GM12878 (cell line): Measurements from ENCODE around the gene WNT9B. TPM values are rescaled to one million over a fixed set of nuclear protein-coding genes. Genes with fewer than 3 reads are reported as not detected.
A peak's percentile ranks its signal among the peaks of the same experiment; 100 is the strongest.

ENCODE experiments used
- ATAC-seq: fragments of 200-7000 bp; cut with Tn5 transposase; 3 replicates; pipeline ENCODE4 v1.9.1; 2020; ENCODE audit warnings: mild to moderate bottlenecking, moderate library complexity
- BruUV-seq: library from RNA; stranded (reverse); fragments of 400-500 nt; replicated peaks from 2 replicates; lab custom pipeline; 2021; lab: Mats Ljungman, UMichigan
- CTCF ChIA-PET: fragments of 300-600 bp; sonication (Branson Sonifier 250); formaldehyde crosslinking; extraction: SDS; loops from one replicate; lab custom pipeline; 2021; ENCODE audit warnings: inconsistent platforms; lab: Yijun Ruan, JAX
- POLR2A ChIA-PET: fragments of 350-600 bp; formaldehyde crosslinking; extraction: SDS; loops from one replicate; lab custom pipeline; 2021; ENCODE audit warnings: inconsistent platforms; lab: Charles Lee
- RAD21 ChIA-PET: fragments of 300-600 bp; sonication (Branson Sonifier 250); formaldehyde crosslinking; loops from one replicate; lab custom pipeline; 2023; ENCODE audit warnings: antibody characterized with exemption; ENCODE audit not compliant: unreplicated experiment; lab: Charles Lee
- SMC1A ChIA-PET: fragments of 300-600 bp; sonication (Branson Sonifier 250); formaldehyde crosslinking; loops from one replicate; lab custom pipeline; 2023; ENCODE audit not compliant: unreplicated experiment, uncharacterized antibody; lab: Charles Lee
- DNase-seq: peaks from one replicate; pipeline ENCODE4 v3.0.0-alpha.2; 2011; ENCODE audit warnings: low read depth, low spot score
- FAIRE-seq: peaks from 3 replicates; lab custom pipeline; 2011; peaks lifted over from hg19 to GRCh38; lab: Jason Lieb, UNC
- H2AFZ ChIP-seq: 2 replicates; pipeline ENCODE4 v1.6.0; 2011; ENCODE audit warnings: low read depth, low read length, control low read depth; ENCODE audit not compliant: control insufficient read depth
- H3K27ac ChIP-seq: 2 replicates; pipeline ENCODE4 v1.5.1; 2011; ENCODE audit warnings: control low read depth; ENCODE audit not compliant: control insufficient read depth, insufficient read depth
- H3K27me3 ChIP-seq, 2 experiments: replicated peaks in 1 of 2; 2 replicates each; pipeline versions ENCODE4 v1.6.0 to v1.6.1; 2011; ENCODE audit warnings: low read length in 1 of 2; ENCODE audit not compliant: control insufficient read depth in 2 of 2, insufficient read depth in 2 of 2
- H3K36me3 ChIP-seq, 2 experiments: 2 replicates each; pipeline ENCODE4 v1.5.1; 2011; ENCODE audit warnings: low read length in 1 of 2; ENCODE audit not compliant: control insufficient read depth in 2 of 2, insufficient read depth in 2 of 2
- H3K4me1 ChIP-seq: 2 replicates; pipeline ENCODE4 v1.6.1; 2011; ENCODE audit warnings: mild to moderate bottlenecking, low read length, moderate library complexity, mixed read lengths; ENCODE audit not compliant: control insufficient read depth, insufficient read depth
- H3K4me2 ChIP-seq: 2 replicates; pipeline ENCODE4 v1.6.0; 2011; ENCODE audit warnings: control low read depth; ENCODE audit not compliant: control insufficient read depth, insufficient read depth
- H3K4me3 ChIP-seq: fragments of 200-600 bp; sonication (generic); 2 replicates; pipeline ENCODE4 v1.5.1; 2016
- H3K79me2 ChIP-seq: 2 replicates; pipeline ENCODE4 v1.6.0; 2011; ENCODE audit warnings: low read length; ENCODE audit not compliant: control insufficient read depth, insufficient read depth
- H3K9ac ChIP-seq: 2 replicates; pipeline ENCODE4 v1.8.0; 2011; ENCODE audit warnings: low read length, control low read depth, mixed read lengths; ENCODE audit not compliant: control insufficient read depth, insufficient read depth
- H3K9me3 ChIP-seq: replicated peaks from 3 replicates; pipeline ENCODE4 v1.5.1; 2011; ENCODE audit warnings: mild to moderate bottlenecking, low read length; ENCODE audit not compliant: control insufficient read depth, insufficient read depth
- H4K20me1 ChIP-seq: 2 replicates; pipeline ENCODE4 v1.6.0; 2011; ENCODE audit not compliant: control insufficient read depth, insufficient read depth
- FOXM1 ChIP-seq: IDR thresholded peaks from 2 replicates; pipeline ENCODE4 v1.6.1; 2012; ENCODE audit warnings: low read depth, mild to moderate bottlenecking, inconsistent platforms, low read length, moderate library complexity
- GATAD2B ChIP-seq: fragments of 450-650 bp; conservative IDR thresholded peaks from 2 replicates; pipeline ENCODE4 v1.6.1; 2017; ENCODE audit warnings: low read depth, mild to moderate bottlenecking, moderate library complexity
- SMARCA5 ChIP-seq: fragments of 450-650 bp; IDR thresholded peaks from 2 replicates; pipeline ENCODE4 v1.6.1; 2017; ENCODE audit warnings: mild to moderate bottlenecking
- SPI1 ChIP-seq: IDR thresholded peaks from 2 replicates; pipeline ENCODE4 v1.6.1; 2011; ENCODE audit warnings: low read depth, mild to moderate bottlenecking, low read length, moderate library complexity, borderline replicate concordance; ENCODE audit not compliant: insufficient read depth
- WGBS: methylation state at CpG from one replicate; pipeline ENCODE4 v1.1.6; 2016; ENCODE audit warnings: low lambda C conversion rate; ENCODE audit not compliant: insufficient replicate concordance, insufficient coverage; ENCODE audit errors: missing lambda C conversion rate; 5-methylcytosine and 5-hydroxymethylcytosine counted together
- in situ Hi-C: fragments of 300-500 bp; cut with MboI; formaldehyde crosslinking; loops from 9 replicates; pipeline ENCODE4 v1.14.3; 2018; ENCODE audit warnings: mixed read lengths
- intact Hi-C: fragments of 100-400 bp; cut with micrococcal nuclease; formaldehyde crosslinking; loops from one replicate; pipeline ENCODE4 v1.14.2; 2022; ENCODE audit not compliant: unreplicated experiment
- polyA plus RNA-seq, 11 experiments: library from polyadenylated mRNA; depleted of rRNA in 4 of 11; unstranded in 6 of 11; stranded (reverse) in 5 of 11; fragments of >200 nt; fragmentation: Nextera tagmentation in 4 of 11; fragmentation: Illumina TruSeq in 1 of 11; extraction: Ambion mirVana in 4 of 11; extraction: Trizol in 1 of 11; gene quantifications; 1 replicate in 1 of 11; 2 replicates in 10 of 11; pipeline versions ENCODE4 v1.2.1 to v1.2.3, GENCODE V29; 2011 to 2016; ENCODE audit warnings: inconsistent platforms in 2 of 11, missing spikeins in 2 of 11, low read depth in 1 of 11
- total RNA-seq, 4 experiments: library from RNA; depleted of rRNA in 3 of 4; stranded (reverse); fragments of >200 nt in 3 of 4; fragmentation: Illumina TruSeq in 1 of 4; extraction: Trizol in 1 of 4; gene quantifications; 2 replicates each; pipeline versions ENCODE4 v1.2.1 to v1.2.3, GENCODE V29; 2013 to 2021
- TF ChIP-seq, protein P1 (sequence below): fragments of 450-650 bp; IDR thresholded peaks from 2 replicates; pipeline ENCODE4 v1.6.1; 2016; ENCODE audit warnings: mild to moderate bottlenecking, moderate library complexity, borderline replicate concordance

Gene WNT9B
- total and polyA plus RNA-seq, 10 of the 15 experiments (the other 5 are each of a cell fraction or from before 2014, with no cell fraction given): not detected

DNA sequence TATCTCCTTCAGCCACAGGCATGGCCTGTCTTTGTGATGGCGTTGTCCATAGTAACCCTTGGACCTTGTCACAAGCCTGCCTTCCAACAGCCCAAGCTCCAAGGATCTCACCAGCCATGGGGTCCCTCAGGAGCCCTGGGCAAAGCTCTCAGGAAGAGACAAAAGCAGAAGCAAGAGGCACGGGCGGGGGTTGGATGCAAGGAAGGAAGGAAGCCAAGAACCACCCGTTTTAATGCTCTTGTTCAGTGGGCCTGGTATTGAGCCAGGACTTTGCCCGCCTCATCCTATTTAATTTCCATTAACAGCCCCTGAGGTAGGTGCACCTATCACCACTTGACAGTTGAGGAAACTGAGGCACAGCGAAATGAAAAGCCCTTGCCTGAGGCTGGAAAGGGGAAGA lies 39.3 kb downstream of the WNT9B start (continued):
- TF ChIP-seq GATAD2B (no peak), FOXM1 (no peak), SMARCA5 (no peak)
- TF ChIP-seq, all 136 proteins: peak for 0

GRCh38 chr17:46892192-46892703 lies 40.9 kb downstream of the WNT9B start:
- in situ Hi-C loops: loop anchor here (10.0 kb wide), 1 partner anchor 97 kb away; no protein-coding TSS in a partner anchor
- Histone ChIP-seq H2AFZ (no peak overlapping the region), H3K9me3 (no peaks in the 10 kb centered on the region), H4K20me1 (peaks cover 3% of the 10 kb centered on the region; the same call in 1 of the 2 replicates), H3K4me1 (no peaks in the 10 kb centered on the region), H3K36me3 (no peaks in the 10 kb centered on the region), H3K27ac (no peak overlapping the region), H3K79me2 (no peaks in the 10 kb centered on the region), H3K27me3 (peaks cover 3% of the 10 kb centered on the region in 2 experiments; a peak in 3 of 4 replicates), H3K9ac (no peak overlapping the region), H3K4me2 (no peak overlapping the region), H3K4me3 (no peak overlapping the region)
- SMC1A ChIA-PET: interaction anchor here (0.5 kb wide), 1 partner anchor 86 kb away, joined by 6 read pairs; no protein-coding TSS in a partner anchor
- ATAC-seq: no peak
- no TSS peak for BruUV-seq
- TF ChIP-seq SPI1: peak; percentile 12; the same call in 1 of the 2 replicates
- TF ChIP-seq, protein P1, sequence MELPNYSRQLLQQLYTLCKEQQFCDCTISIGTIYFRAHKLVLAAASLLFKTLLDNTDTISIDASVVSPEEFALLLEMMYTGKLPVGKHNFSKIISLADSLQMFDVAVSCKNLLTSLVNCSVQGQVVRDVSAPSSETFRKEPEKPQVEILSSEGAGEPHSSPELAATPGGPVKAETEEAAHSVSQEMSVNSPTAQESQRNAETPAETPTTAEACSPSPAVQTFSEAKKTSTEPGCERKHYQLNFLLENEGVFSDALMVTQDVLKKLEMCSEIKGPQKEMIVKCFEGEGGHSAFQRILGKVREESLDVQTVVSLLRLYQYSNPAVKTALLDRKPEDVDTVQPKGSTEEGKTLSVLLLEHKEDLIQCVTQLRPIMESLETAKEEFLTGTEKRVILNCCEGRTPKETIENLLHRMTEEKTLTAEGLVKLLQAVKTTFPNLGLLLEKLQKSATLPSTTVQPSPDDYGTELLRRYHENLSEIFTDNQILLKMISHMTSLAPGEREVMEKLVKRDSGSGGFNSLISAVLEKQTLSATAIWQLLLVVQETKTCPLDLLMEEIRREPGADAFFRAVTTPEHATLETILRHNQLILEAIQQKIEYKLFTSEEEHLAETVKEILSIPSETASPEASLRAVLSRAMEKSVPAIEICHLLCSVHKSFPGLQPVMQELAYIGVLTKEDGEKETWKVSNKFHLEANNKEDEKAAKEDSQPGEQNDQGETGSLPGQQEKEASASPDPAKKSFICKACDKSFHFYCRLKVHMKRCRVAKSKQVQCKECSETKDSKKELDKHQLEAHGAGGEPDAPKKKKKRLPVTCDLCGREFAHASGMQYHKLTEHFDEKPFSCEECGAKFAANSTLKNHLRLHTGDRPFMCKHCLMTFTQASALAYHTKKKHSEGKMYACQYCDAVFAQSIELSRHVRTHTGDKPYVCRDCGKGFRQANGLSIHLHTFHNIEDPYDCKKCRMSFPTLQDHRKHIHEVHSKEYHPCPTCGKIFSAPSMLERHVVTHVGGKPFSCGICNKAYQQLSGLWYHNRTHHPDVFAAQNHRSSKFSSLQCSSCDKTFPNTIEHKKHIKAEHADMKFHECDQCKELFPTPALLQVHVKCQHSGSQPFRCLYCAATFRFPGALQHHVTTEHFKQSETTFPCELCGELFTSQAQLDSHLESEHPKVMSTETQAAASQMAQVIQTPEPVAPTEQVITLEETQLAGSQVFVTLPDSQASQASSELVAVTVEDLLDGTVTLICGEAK: no peak
- no peak for DNase-seq
- POLR2A ChIA-PET: no interaction called here
- no peak for FAIRE-seq
- CTCF ChIA-PET: no interaction called here
- WGBS: 0% methylated on average over 4 of the region's 4 CpGs
- RAD21 ChIA-PET: interaction anchor here (0.7 kb wide), 1 partner anchor 228 kb away, joined by 4 read pairs; no protein-coding TSS in a partner anchor
- intact Hi-C loops: no loop called here
